GM23248 (cell line): Measurements from ENCODE around the gene CDH20.

ENCODE experiments used
- EZH2 ChIP-seq: fragments of 200-600 bp; sonication (generic); IDR thresholded peaks from 2 replicates; pipeline ENCODE4 v1.6.1; 2018; ENCODE audit warnings: antibody characterized with exemption, mild to moderate bottlenecking; ENCODE audit not compliant: insufficient read depth, poor library complexity, severe bottlenecking
- EZH2phosphoT487 ChIP-seq: fragments of 200-600 bp; sonication (generic); IDR thresholded peaks from 2 replicates; pipeline ENCODE4 v1.6.1; 2018; ENCODE audit warnings: antibody characterized with exemption, moderate library complexity, mild to moderate bottlenecking, low read depth; ENCODE audit not compliant: insufficient read depth

- TF ChIP-seq EZH2phosphoT487: no peak
- TF ChIP-seq EZH2: no peak
Measured at GRCh38 chr18:61334951-61335683, 1.9 kb downstream of the CDH20 start.
